Panc1 (cell line): ENCODE measurements around the gene SFTPD. TPM values are rescaled to one million over a fixed set of nuclear protein-coding genes. Genes with fewer than 3 reads are reported as not detected.

Experiments
- ATAC-seq: fragments of 200-7000 bp; cut with Tn5 transposase; 2 replicates; pipeline ENCODE4 v1.9.1; 2020; ENCODE audit warnings: mild to moderate bottlenecking, moderate library complexity
- BruUV-seq: library from RNA; stranded (reverse); fragments of 400-500 nt; replicated peaks from 2 replicates; lab custom pipeline; 2021; lab: Mats Ljungman, UMichigan
- CTCF ChIA-PET: fragments of 300-600 bp; sonication (Branson Sonifier 250); formaldehyde crosslinking; loops from one replicate; lab custom pipeline; 2022; ENCODE audit warnings: antibody characterized with exemption; lab: Charles Lee
- POLR2A ChIA-PET: fragments of 300-600 bp; sonication (Branson Sonifier 250); formaldehyde crosslinking; loops from one replicate; lab custom pipeline; 2022; ENCODE audit warnings: antibody characterized with exemption; lab: Charles Lee
- DNase-seq: peaks from one replicate; pipeline ENCODE4 v3.0.0-alpha.2; 2010; ENCODE audit warnings: low read depth, low spot score
- H3K27ac ChIP-seq: 2 replicates; pipeline ENCODE4 v1.5.1; 2011; ENCODE audit warnings: mild to moderate bottlenecking, low read length, inconsistent platforms
- H3K27me3 ChIP-seq: fragments of 200-500 bp; sonication (Bioruptor generic); 2 replicates; pipeline ENCODE4 v1.6.0; 2014; ENCODE audit warnings: low read length, inconsistent platforms; ENCODE audit not compliant: control insufficient read depth, insufficient read depth
- H3K36me3 ChIP-seq: fragments of 200-500 bp; sonication (Bioruptor generic); 2 replicates; pipeline ENCODE4 v1.5.1; 2014; ENCODE audit warnings: inconsistent platforms, mild to moderate bottlenecking, low read length, moderate library complexity; ENCODE audit not compliant: control insufficient read depth, insufficient read depth
- H3K4me1 ChIP-seq: 2 replicates; pipeline ENCODE4 v1.5.1; 2011; ENCODE audit warnings: inconsistent platforms, mild to moderate bottlenecking, low read length, moderate library complexity; ENCODE audit not compliant: control insufficient read depth, insufficient read depth
- H3K4me3 ChIP-seq, 2 experiments: 2 replicates each; pipeline ENCODE4 v1.5.1; 2011 to 2012; ENCODE audit warnings: low read depth in 2 of 2, low read length in 2 of 2, mild to moderate bottlenecking in 2 of 2, inconsistent platforms in 1 of 2, moderate library complexity in 1 of 2
- H3K9me3 ChIP-seq: fragments of 200-500 bp; sonication (Bioruptor generic); 2 replicates; pipeline ENCODE4 v1.5.1; 2014; ENCODE audit warnings: low read depth, mild to moderate bottlenecking, inconsistent platforms, low read length, moderate library complexity; ENCODE audit not compliant: control insufficient read depth, insufficient read depth
- CTCF ChIP-seq: fragments of 450-650 bp; IDR thresholded peaks from 2 replicates; pipeline ENCODE4 v1.5.1; 2017; ENCODE audit warnings: mild to moderate bottlenecking
- POLR2AphosphoS5 ChIP-seq: IDR thresholded peaks from 2 replicates; pipeline ENCODE4 v1.6.1; 2012; ENCODE audit warnings: mild to moderate bottlenecking, low read depth, low read length, moderate library complexity
- SIN3A ChIP-seq: IDR thresholded peaks from 2 replicates; pipeline ENCODE4 v1.6.1; 2012; ENCODE audit warnings: low read depth, mild to moderate bottlenecking, low read length, moderate library complexity, borderline replicate concordance; ENCODE audit not compliant: insufficient read depth
- TCF7L2 ChIP-seq: IDR thresholded peaks from 2 replicates; pipeline ENCODE4 v1.6.1; 2011; ENCODE audit warnings: mild to moderate bottlenecking, low read depth, low read length, inconsistent platforms
- in situ Hi-C: cut with HindIII; loops from 2 replicates; pipeline ENCODE4 v1.10.0; 2016; ENCODE audit warnings: low sequenced_read_pairs, low pct_unique_long_range_greater_than_20kb
- intact Hi-C: fragments of 100-400 bp; cut with micrococcal nuclease; formaldehyde crosslinking; loops from one replicate; pipeline ENCODE4 v1.10.0; 2022; ENCODE audit not compliant: unreplicated experiment
- total RNA-seq: library from RNA; stranded (reverse); gene quantifications from one replicate; pipeline ENCODE4 v1.2.1, GENCODE V29; 2021; ENCODE audit not compliant: unreplicated experiment
- TF ChIP-seq, protein P1 (sequence below), 2 experiments: IDR thresholded peaks; 2 replicates each; pipeline ENCODE4 v1.6.1; 2011 to 2012; ENCODE audit warnings: low read depth in 2 of 2, control low read depth in 1 of 2, low read length in 1 of 2, mild to moderate bottlenecking in 1 of 2, moderate library complexity in 1 of 2; ENCODE audit not compliant: insufficient read depth in 1 of 2

SFTPD gene
- total RNA-seq, 1 experiment from 2014 or later: 0.36 TPM

DNA sequence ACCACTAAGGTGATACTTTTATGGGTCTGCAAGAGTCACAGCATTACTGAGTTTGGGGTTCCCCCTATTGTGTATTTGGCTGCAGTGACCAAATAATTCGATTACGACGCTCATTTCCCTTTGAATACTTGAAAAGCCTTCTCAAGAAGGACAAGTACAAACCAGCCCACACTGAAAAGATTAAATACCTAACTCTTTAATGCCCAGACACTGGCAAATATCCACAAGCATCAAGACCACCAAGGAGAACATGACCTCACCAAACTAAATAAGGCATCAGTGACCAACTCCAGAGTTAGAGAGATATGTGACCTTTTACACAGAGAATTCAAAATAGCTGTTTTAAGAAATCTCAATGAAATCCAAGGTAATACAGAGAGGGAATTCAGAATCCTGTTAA is 31.8 kb upstream of the SFTPD start:
- DNase-seq (no peak), ATAC-seq (no peak)
- in situ Hi-C loops: no loop called here
- peaks cover 15% of the 10 kb centered on the region for H3K27me3 ChIP-seq
- intact Hi-C loops: no loop called here
- no peaks in the 10 kb centered on the region; the same call in 1 of the 2 replicates for H3K36me3 ChIP-seq
- POLR2A ChIA-PET: no interaction called here
- no peaks in the 10 kb centered on the region for H3K4me1 ChIP-seq
- H3K9me3 ChIP-seq: no peaks in the 10 kb centered on the region
- no peak overlapping the region for H3K27ac ChIP-seq
- CTCF ChIA-PET: no interaction called here
- TF ChIP-seq POLR2AphosphoS5: no peak
- no peak for TF ChIP-seq CTCF
- no peak for TF ChIP-seq TCF7L2
- TF ChIP-seq, protein P1, sequence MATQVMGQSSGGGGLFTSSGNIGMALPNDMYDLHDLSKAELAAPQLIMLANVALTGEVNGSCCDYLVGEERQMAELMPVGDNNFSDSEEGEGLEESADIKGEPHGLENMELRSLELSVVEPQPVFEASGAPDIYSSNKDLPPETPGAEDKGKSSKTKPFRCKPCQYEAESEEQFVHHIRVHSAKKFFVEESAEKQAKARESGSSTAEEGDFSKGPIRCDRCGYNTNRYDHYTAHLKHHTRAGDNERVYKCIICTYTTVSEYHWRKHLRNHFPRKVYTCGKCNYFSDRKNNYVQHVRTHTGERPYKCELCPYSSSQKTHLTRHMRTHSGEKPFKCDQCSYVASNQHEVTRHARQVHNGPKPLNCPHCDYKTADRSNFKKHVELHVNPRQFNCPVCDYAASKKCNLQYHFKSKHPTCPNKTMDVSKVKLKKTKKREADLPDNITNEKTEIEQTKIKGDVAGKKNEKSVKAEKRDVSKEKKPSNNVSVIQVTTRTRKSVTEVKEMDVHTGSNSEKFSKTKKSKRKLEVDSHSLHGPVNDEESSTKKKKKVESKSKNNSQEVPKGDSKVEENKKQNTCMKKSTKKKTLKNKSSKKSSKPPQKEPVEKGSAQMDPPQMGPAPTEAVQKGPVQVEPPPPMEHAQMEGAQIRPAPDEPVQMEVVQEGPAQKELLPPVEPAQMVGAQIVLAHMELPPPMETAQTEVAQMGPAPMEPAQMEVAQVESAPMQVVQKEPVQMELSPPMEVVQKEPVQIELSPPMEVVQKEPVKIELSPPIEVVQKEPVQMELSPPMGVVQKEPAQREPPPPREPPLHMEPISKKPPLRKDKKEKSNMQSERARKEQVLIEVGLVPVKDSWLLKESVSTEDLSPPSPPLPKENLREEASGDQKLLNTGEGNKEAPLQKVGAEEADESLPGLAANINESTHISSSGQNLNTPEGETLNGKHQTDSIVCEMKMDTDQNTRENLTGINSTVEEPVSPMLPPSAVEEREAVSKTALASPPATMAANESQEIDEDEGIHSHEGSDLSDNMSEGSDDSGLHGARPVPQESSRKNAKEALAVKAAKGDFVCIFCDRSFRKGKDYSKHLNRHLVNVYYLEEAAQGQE (IDR thresholded peaks at IDR 0.05; ENCODE audit: insufficient read depth in 1 of 2, low read depth in 2 of 2, low read length in 1 of 2): no peak
- TF ChIP-seq SIN3A: no peak
- no peak overlapping the region for H3K4me3 ChIP-seq
- BruUV-seq: no TSS peak

GRCh38 chr10:79979976-79980687 is 31.2 kb upstream of the SFTPD start:
- POLR2A ChIA-PET: no interaction called here
- intact Hi-C loops: no loop called here
- no peak for ATAC-seq

More at GRCh38 chr10:79979976-79980687, 31.2 kb upstream of the SFTPD start:
- no peak for TF ChIP-seq POLR2AphosphoS5
- TF ChIP-seq SIN3A: no peak
- no peak for TF ChIP-seq CTCF
- TF ChIP-seq, protein P1 (IDR thresholded peaks at IDR 0.05; ENCODE audit: insufficient read depth in 1 of 2, low read depth in 2 of 2, low read length in 1 of 2): no peak
- Histone ChIP-seq H3K4me3 (no peak overlapping the region), H3K36me3 (no peaks in the 10 kb centered on the region; the same call in 1 of the 2 replicates), H3K9me3 (no peaks in the 10 kb centered on the region), H3K27me3 (peaks cover 15% of the 10 kb centered on the region), H3K27ac (no peak overlapping the region), H3K4me1 (no peaks in the 10 kb centered on the region)
- no peak for DNase-seq
- in situ Hi-C loops: no loop called here
- no TSS peak for BruUV-seq
- CTCF ChIA-PET: no interaction called here
